HG03469 (cell line): ENCODE measurements around the gene PNMA8B.

ENCODE experiments used
- ATAC-seq: cut with Tn5 transposase; IDR thresholded peaks from one replicate; pipeline ENCODE4 v1.9.1; 2021; ENCODE audit warnings: mild to moderate bottlenecking, moderate library complexity, moderate number of reproducible peaks; ENCODE audit not compliant: unreplicated experiment

Gene PNMA8B

DNA sequence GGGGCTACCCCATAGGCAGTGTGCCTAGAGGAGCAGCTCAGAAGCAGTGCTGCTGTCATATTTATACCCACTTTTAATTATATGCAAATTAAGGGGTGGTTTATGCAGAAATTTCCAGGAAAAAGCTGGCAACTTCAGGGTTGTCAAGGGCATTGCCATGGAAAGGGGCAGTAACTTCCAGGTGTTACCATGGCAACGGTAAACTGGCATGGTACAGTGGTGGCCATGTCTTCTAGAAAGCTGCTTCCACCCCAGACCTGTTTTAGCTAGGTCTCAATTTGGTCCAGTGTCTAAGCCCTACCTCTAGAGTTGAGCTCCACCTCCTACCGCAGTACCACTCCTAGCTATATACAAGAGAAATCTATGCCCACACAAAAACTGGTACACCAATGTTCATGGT is 35.6 kb downstream of the PNMA8B start:
- no peak for ATAC-seq

DNA sequence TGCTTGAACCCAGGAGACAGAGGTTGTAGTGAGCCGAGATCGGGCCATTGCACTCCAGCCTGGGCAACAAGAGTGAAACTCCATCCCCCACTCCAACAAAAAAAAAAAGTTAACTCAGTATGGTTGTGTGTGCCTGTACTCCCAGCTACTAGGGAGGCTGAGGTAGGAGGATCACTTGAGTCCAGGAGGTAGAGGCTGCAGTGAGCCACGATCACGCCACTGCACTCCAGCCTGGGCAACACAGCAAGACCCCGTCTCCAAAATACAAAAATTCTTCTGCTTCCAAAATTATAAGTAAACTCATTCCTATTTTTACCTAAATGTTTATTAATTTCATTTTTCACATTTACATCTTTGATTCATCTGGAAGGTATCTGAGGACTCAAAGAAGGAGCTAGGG is 38.7 kb downstream of the PNMA8B start:
- no peak for ATAC-seq

DNA sequence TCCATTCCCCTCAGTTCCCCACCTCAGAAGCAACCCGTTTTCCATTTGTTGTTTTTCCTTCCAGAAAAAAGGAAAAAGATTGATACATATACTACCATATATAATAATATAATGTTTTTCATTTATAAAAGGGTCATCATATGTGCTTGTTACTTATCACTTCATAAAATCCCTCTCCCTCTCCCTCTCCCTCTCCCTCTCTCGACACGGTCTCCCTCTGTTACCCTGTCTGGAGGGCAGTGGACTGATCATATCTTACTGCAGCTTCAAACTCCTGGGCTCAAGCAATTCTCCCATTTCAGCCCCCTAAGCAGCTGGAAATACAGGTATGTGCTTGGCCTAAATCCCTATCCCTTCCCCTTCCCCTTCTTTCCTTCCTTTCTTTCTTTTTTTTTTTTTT is 41.4 kb downstream of the PNMA8B start:
- ATAC-seq: no peak

DNA sequence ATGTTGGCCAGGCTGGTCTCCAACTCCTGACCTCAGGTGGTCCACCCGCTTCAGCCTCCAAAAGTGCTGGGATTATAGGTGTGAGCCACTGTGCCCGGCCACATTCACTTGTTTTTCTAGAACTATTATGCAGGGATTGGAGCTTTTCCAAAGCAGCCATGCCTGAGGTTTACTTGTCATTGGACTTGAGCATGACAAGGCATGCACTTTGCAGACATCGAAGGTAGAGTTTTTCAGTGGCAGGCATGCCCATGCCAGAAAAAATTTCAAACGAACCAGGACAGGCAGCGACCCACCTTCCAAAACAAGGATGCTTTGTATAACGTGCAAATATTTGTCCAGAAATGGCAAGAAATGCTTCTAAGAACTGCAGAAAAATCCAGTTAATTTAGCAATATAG is 42.0 kb downstream of the PNMA8B start:
- ATAC-seq: no peak

DNA sequence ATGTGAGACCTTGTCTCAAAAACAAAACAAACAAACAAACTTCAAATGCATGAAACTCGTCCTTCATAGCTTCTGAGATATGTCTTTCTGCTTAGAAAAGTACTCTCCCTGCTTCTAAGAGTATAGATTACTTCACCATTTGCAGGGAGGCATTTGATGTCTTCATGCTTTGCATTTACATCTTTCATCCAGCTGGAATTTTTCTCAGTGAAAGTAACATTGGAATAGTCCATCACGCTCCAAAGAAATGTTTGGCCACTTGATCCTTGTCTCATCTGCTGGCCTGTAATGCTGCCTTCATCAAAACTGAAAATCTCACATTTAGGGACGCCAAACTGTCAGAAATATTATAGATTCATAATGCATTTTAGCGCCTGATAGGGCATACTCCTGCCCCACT is 43.5 kb downstream of the PNMA8B start:
- no peak for ATAC-seq

DNA sequence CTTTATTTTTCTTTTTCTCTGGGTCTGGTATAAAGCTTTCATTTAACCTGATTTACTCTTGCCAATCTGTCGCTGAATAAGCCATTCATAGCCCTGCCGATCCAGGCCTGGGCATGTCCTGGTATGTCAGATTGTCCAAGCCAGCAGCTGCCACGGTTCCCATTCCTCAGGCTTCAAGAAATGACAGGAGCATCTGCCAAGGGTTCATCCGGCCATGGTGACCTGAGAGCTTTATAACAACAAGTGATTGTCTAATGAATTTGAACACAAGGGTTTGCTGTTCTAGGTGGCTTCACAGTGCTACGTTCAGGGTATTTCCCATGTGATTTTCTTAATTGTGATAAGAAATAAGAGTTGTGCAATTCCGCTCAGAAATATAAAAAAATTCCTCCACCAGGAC is 44.3 kb downstream of the PNMA8B start:
- no peak for ATAC-seq

DNA sequence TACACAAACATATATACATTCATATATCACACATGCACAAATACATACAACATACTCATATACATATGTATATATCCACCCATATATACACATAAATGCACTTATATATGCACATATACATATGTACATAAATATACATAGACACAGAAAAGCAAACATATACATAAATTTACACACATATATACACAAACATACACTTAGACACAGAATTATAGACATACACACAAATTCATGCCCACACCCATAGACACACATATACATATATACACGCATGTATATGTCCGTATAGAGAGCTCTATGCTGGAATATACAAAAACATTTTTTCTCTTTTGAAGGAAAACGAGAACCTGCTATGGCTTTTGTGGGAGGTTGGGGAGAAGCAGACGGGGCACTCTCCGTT is 44.9 kb downstream of the PNMA8B start:
- ATAC-seq: no peak

DNA sequence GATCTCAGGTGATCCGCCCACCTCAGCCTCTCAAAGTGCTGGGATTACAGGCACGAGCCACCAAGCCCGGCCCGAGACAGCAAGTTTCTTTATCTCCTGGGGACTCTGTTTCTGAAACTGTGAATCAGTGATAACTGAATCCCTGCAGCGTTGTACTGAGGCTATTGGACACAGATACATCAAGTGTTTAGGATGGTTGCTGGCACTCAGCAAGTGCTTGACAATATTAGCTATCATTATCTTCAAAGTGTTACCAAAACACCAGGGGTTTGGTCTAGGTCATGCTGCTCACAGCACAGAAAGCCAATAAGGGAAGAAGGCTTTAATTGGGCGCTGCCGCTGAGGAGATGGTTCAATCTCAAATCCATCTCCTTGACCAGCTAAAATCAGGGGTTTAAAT is 46.4 kb downstream of the PNMA8B start:
- no peak for ATAC-seq

DNA sequence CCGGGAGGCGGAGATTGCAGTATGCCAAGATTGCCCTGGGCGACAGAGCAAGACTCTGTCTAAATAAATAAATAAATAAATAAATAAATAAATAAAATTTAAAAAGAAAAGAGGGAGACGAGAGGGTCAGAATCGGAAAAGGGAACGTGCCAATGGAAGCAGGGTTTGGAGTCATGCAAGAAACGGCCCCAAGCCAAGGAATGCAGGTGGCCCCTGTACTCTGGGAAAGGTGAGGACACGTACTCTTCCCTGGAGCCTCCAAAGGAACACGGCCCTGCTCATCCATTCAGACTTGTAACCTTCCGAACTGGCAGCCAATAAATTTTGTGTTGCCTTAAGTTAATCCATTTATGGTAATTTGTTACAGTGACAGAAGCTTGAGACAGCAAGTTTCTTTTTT is 47.1 kb downstream of the PNMA8B start:
- no peak for ATAC-seq

DNA sequence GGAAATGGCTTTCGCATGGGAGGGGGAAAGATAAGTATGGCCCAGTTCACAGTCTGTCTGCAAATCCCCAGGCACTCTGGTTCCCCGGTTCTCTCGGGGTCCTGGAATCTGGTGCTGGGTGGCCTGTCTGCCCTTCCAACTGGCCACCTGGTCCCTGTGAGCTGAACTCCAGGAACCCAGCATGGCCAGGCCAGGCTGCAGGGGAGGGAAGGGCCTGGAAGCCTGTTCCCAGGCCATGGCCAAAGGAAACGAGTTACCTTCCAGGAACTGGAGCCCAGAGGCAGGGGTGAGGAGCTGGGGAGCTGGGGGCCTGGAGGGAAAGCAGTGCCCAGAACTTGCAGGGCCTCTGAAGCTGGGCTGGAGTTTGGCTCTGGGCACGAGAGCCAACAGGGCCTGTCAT is 47.8 kb downstream of the PNMA8B start:
- ATAC-seq: no peak

DNA sequence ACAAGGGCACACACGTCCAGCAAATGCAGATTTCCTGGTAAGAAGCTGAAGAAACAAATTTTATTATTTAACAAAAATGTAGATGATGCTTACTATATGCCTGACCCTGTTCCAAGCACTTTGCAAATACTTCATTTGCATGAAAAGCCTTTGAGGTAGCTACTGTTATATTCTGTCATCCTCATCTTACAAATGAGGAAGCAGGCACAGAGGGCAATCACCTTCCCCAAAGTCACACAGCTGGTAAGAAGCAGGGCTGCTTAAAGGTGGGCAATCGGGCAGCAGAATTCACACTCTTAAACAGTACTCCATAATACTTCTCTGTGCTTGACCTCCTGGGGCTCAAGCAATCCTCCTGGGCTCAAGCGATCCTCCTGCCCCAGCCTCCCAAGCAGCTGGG is 48.7 kb downstream of the PNMA8B start:
- no peak for ATAC-seq

DNA sequence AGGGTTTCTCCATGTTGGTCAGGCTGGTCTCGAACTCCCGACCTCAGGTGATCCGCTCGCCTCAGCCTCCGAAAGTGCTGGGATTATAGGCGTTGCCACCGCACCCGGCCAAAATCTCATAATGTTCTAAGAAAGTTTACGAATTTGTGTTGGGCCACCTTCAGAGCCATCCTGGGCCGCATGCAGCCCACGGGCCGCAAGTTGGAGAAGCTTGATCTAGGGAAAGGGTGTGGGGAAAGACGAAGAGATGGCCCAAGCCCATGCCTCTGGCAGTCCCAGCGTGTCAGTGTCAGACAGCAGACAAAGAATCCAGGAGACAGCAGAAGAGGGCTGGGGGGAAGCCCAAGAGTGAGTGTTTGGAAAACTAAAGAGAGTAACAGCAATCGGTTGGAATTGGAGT is 49.6 kb downstream of the PNMA8B start:
- ATAC-seq: no peak

DNA sequence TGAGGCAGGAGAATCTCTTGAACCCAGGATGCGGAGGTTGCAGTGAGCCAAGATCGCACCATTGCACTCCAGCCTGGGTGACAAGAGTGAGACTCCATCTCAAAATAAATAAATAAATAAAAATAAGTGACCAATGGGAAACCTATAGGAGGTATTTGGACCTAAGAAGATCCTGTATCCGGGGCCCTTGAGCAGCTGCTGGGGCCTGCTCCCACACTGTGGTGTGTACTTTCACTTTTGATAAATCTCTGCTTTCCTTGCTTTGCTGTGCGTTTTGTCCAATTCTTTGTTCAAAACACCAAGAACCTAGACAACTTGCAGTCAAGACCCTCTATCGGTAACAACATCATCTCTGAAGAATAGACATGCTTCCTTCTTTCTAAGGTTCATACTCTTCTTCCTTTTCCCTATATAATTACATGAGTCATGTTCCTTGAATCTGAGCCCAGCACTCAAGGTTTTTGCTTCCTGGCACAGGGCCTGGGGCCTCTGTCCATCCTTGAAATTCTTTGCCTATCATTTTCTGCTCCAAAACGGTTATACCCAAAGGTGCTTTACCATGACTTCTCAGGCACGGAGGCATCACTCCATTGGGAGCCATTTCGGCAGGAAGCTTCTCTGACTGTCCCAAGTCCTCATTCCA is 52.7 kb downstream of the PNMA8B start:
- ATAC-seq: no peak

DNA sequence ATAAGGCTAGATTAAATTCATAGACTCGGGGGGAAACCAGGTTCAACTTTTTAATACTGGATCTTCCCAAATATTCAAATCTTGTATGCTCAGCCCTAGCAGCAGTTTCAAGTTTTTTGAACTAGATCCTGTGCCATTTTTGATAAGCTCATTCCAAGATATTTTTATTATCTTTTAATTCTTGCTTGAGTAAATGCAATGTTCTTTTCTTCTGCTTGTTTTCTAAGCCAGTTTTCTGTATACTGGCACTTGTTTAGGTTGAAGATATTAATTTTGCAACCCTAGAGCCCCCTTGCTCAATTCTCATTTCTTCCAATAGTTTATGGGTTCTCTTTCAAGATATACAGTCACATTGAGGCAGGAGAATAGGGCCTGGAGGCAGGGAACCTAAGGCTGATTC is 53.8 kb downstream of the PNMA8B start:
- no peak for ATAC-seq
